Vagina (tissue), 2 donors: ENCODE results near the gene WIPF2.

Experiments
- POLR2A ChIP-seq, 2 donors: fragments of 450-650 bp; IDR thresholded peaks; one replicate each; pipeline ENCODE4 v1.6.1; 2017; ENCODE audit warnings: antibody characterized with exemption in 2 of 2, mild to moderate bottlenecking in 2 of 2, moderate library complexity in 2 of 2
- POLR2AphosphoS5 ChIP-seq, 2 donors: sonication (generic); formaldehyde crosslinking; IDR thresholded peaks; one replicate each; pipeline ENCODE4 v1.9.0; 2017; ENCODE audit warnings: antibody characterized with exemption in 2 of 2, mild to moderate bottlenecking in 2 of 2, low read depth in 1 of 2; ENCODE audit not compliant: insufficient read depth in 1 of 2
- TF ChIP-seq, protein P1 (sequence below), 3 experiments: fragments of 450-650 bp in 2 of 3; fragments of 200-600 bp in 1 of 3; sonication (generic) in 1 of 3; IDR thresholded peaks; one replicate each; pipeline ENCODE4 v1.5.1; 2017 to 2019; ENCODE audit warnings: antibody characterized with exemption in 3 of 3, mild to moderate bottlenecking in 2 of 3, moderate library complexity in 2 of 3

DNA sequence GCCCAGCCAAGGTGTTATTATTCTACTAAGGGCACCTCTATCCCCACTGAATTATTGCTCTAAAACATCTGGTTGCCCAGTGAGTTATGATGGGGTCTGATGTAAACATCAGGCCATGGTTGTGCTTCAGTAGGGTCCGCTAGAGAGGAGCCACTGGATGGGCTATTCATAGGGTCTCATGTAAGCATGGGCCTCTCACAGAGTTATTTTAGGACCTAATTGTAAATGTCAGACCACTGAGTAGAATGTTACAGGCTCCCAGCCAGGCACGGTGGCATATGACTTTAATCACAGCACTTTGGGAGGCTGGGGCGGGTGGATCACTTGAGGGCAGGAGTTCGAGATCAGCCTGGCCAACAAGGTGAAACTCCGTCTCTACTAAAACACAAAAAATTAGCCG, 36.5 kb upstream of the WIPF2 start:
- TF ChIP-seq, protein P1, sequence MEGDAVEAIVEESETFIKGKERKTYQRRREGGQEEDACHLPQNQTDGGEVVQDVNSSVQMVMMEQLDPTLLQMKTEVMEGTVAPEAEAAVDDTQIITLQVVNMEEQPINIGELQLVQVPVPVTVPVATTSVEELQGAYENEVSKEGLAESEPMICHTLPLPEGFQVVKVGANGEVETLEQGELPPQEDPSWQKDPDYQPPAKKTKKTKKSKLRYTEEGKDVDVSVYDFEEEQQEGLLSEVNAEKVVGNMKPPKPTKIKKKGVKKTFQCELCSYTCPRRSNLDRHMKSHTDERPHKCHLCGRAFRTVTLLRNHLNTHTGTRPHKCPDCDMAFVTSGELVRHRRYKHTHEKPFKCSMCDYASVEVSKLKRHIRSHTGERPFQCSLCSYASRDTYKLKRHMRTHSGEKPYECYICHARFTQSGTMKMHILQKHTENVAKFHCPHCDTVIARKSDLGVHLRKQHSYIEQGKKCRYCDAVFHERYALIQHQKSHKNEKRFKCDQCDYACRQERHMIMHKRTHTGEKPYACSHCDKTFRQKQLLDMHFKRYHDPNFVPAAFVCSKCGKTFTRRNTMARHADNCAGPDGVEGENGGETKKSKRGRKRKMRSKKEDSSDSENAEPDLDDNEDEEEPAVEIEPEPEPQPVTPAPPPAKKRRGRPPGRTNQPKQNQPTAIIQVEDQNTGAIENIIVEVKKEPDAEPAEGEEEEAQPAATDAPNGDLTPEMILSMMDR (IDR thresholded peaks at IDR 0.05) = no peak
- TF ChIP-seq POLR2A (IDR thresholded peaks at IDR 0.05) (no peak), POLR2AphosphoS5 (IDR thresholded peaks at IDR 0.05; ENCODE audit: insufficient read depth in 1 of 2, low read depth in 1 of 2) (no peak)
